ENCODE data around the gene SRPRB.
"Not testable (repeated sequence)": the region's sequence is repeated elsewhere in the genome, so short reads cannot be mapped to it uniquely, and the experiment has no call there.

SRPRB gene

GRCh38 chr3:133779626-133780203 is 25.9 kb upstream of the SRPRB start:
- DNase-seq = no peak

DNA sequence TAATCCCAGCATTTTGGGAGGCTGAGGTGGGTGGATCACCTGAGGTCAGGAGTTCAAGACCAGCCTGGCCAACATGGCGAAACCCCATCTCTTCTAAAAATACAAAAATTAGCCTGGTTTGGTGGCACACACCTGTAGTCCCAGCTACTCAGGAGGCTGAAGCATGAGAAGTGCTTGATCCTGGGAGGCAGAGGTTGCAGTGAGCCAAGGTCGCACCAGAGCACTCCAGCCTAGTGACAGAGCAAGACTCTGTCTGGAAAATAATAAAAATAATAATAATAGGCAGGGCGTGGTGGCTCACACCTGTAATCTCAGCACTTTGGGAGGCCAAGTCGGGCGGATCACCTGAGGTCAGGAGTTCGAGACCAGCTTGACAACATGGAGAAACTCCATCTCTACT is 24.9 kb upstream of the SRPRB start:
- not testable (repeated sequence) for DNase-seq

- DNase-seq = no peak
These were observed 24.0 kb upstream of the SRPRB start for GRCh38 chr3:133781570-133781969.

DNA sequence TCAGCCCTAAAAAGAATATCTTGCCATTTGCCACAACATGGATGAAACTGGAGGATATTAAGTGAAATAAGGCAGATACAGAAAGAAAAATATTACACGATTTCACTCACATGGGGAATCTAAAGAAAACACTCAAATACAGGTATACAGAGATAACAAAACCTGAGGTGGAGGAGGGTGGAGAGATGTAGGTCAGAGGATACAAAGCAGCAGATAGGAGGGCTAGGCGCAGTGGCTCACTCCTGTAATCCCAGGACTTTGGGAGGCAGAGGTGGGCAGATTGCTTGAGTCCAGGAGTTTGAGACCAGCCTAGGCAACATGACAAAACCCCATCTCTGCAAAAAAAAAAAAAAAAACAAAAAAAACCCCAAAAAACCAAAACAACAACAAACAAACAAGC is 23.2 kb upstream of the SRPRB start:
- DNase-seq = no peak

GRCh38 chr3:133783762-133784161 is 21.9 kb upstream of the SRPRB start:
- DNase-seq = no peak

- DNase-seq = no peak
These were observed 17.6 kb upstream of the SRPRB start for GRCh38 chr3:133788024-133788423.

DNA sequence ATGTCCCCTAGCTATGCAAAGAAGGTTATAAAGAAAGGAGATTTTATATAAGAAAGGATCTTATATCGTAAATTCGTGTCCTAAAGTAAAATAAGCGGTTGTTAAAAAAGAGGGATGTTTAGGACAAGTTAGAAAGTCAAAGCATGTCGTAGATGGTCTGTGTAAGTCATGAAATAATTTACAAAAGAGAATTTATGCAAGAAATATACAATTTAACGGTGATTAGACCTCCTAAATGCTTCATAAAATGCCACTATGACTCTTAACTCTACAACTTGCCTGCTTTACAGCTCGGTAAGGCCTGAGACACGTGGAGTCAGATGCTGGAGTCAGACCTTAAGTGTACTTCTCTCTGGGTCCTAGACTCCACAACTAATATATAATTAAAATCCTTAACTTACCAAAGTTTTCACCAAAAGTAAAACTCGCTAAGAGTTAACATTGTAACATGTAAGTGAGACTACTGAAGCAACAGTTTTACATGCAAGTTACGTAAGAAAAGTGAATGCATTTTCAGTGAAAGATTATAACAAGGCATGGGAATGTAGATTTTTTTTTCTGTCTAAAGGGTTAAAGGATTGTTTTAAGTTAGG is 13.3 kb upstream of the SRPRB start:
- DNase-seq = no peak

DNA sequence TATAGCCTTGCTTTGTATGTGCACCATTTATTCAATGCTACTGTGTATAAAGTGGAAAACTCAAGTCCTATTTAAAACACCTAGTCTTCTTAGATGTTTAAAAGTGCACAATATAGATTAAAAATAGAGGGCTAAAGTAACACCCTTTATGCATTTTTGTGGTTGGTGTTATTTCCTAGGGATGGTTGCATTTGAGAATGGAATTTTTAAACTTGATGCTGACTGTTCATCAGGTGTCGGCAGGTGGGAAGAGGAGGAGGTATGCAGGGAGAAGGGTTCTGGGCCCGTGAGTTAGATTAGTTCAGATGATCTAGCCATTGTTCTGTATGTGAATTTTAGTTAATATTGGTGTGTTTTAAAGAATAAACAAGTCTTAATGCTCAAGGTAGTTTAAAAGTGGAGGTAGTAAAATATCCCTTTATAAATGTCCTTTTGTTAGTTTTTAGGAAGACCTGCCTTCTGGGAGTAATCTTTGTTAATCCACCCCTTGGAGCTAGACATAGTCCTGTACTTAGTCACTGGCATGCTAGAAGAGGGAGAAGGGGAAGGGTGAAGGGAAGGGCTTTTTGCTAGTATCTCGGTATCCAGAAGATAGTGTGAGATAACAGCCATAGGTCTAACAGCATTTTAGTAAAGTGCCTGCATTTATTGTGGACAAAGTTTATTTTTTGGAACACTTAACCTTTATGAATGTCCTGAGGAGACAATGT is 8.1 kb upstream of the SRPRB start:
- no peak for DNase-seq

- DNase-seq = no peak
These were observed 5.6 kb upstream of the SRPRB start for GRCh38 chr3:133799794-133800585.

DNA sequence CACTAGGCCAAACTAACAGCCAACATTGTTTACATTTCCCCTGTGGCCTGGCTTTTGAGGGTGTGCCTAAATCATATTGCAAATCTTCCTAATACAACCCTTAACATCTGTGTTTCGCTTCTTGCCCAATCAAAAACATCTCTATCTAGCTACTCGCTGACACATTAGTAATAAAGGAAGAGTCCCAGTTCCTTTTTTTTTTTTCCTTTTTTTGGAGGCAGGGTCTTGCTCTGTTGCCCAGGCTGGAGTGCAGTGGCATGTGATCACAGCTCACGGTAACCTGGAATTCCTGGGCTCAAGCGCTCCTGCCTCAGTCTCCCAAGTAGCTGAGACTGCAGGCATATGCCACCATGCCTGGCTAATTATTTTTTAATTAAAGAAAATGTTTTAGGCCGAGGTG is 2.1 kb upstream of the SRPRB start:
- DNase-seq = no peak

- no peak for DNase-seq
These were observed 719 bp upstream of the SRPRB start for GRCh38 chr3:133804896-133805295.

DNA sequence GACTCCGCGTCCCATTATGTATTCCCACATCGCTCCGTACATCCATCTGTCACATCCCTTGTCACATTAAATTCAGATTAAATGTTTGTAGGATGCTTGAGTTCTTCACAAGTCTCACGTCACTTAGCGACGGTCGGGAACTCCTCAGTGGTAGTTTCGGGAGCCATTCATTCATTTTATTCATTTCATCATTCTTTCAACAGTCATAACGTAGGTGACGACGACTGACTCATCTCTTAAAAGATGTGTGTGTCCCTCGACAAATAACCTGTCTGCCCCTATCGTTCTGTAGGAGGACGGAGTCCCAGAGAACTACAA is 272 bp upstream of the SRPRB start:
- no peak for DNase-seq

DNA sequence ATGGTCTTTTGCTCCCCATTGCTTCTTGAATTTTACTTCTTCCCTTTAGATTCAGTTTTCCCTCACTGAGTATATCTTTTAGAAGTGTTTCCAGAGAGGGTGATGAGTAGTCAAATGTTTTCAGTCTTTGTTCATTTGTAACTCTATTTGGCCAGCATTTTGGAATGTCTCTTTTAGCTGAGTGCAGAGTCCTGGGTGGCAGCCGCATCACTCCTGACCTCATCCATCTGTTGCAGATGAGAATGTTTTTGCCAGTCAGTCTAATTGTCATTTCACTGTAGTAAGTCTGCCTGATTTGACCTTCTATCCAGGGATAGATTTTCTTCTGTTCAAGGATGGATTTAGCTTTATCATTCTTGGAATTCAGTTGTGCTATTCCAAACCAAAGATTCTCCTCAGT is 7.3 kb downstream of the SRPRB start:
- DNase-seq = no peak

DNA sequence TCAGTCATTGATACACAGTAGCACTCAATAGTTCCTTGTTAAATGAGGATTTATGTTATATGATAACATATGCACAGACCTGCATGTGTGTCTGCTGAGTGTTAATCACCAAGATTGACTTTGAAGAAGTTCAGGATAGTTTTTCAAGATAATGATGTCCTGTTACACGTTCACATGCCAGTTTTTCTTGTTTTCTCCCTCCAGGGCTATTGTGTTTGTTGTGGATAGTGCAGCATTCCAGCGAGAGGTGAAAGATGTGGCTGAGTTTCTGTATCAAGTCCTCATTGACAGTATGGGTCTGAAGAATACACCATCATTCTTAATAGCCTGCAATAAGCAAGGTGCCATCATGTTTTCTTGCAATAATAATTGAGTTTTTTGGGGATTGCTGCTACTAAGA is 9.8 kb downstream of the SRPRB start:
- DNase-seq = no peak

DNA sequence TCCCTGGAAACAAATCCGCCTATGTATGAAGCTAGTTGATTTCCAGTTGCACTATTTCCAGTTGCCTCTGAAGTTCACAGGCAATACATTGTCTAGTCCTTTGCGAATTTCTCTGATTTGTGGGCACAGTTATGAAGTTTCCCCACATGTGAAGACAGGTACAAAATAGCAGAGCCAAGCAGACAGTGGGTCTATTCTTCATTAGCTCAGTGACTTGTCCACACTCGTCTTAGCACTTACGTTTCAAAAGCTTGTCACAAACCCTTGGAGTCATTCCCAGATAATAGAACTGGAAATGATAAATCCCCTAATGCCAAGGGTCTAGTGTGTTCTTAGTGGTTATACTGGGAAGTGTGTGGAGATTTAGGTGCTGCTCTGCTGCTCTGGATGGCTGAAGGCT is 14.5 kb downstream of the SRPRB start:
- no peak for DNase-seq

GRCh38 chr3:133820889-133821675 is 15.5 kb downstream of the SRPRB start:
- DNase-seq = no peak

- DNase-seq = no peak
These were observed 16.4 kb downstream of the SRPRB start for GRCh38 chr3:133821767-133822638.

GRCh38 chr3:133824961-133825485 is 19.4 kb downstream of the SRPRB start:
- DNase-seq = no peak

DNA sequence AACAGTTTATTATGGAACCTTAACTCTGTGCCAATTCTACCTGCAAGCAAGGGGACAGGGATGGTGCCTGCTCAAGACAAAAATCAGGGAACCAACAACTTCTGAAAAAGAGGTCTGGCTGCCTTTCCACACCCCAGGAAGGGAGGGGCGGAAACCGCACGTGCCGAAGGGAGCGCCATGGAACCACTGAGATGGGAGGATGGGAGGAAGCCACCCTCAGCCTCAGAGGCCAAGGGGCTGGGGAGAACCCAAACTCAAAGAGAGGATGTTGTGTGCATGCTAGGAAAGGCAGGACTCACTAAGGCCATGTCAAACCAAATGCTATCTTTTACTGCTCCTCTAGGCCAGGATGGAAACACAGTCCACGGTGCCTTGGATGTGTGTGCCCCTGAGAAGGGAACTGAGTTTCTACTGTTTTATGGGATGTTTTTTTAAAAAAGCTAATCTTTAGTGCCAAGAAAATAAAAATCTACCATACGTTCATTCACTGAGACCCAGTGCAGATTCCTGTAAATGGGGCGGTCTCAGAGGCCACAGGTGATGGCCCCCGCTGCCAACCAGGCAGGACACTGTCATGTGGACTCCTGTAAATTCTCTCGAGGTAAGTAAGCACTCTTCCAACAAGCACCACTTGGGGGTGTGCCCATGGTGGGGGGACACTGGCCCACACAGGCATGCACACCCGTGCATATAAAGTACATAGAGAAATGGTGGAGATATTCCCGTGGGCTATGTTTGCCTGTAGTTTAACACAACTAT is 20.5 kb downstream of the SRPRB start:
- no peak for DNase-seq

DNA sequence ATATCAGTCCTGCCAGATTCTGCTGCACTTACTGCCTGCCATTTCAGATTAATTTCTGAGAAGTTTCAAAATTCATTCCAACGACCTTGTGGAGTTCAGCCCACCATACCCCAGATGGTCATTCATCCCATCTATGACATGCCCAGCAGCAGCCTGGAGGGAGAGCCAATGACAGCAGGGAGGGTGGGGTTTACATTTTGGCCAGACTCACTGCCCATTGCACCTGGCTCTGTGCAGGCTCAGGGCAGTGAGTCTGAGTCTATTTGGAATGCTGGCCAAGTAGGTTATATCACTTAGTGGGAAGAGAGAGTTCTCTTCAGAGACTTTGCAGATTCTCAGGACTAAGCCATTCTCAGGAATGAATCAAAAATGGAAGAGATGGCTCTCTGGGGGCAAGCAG is 21.5 kb downstream of the SRPRB start:
- DNase-seq = no peak

GRCh38 chr3:133827684-133828083 is 22.1 kb downstream of the SRPRB start:
- DNase-seq = no peak
